Activated T-helper 17 cell treated with anti-CD3 and anti-CD28 coated beads, Interleukin-2, amount 50 U/mL, for 72 hours (primary cell): Measurements from ENCODE around the gene MYO1C. TPM values are rescaled to one million over a fixed set of nuclear protein-coding genes. Genes with fewer than 3 reads are reported as not detected.

ENCODE experiments used
- ATAC-seq: fragments of 150-1000 bp; cut with Tn5 transposase; replicated peaks from 2 replicates; pipeline ENCODE4 v1.10.0; 2021; ENCODE audit warnings: mild to moderate bottlenecking, moderate library complexity
- H3K27ac Mint-ChIP-seq: one replicate; pipeline ENCODE4 v1.8.0; 2022; ENCODE audit warnings: mixed read lengths
- H3K27me3 Mint-ChIP-seq: one replicate; pipeline ENCODE4 v1.8.0; 2022; ENCODE audit warnings: mixed read lengths
- H3K36me3 Mint-ChIP-seq: one replicate; pipeline ENCODE4 v1.8.0; 2022; ENCODE audit warnings: low read depth, mild to moderate bottlenecking, mixed read lengths
- H3K4me1 Mint-ChIP-seq: one replicate; pipeline ENCODE4 v1.8.0; 2022; ENCODE audit warnings: mixed read lengths
- H3K4me3 Mint-ChIP-seq: one replicate; pipeline ENCODE4 v1.8.0; 2022; ENCODE audit warnings: mild to moderate bottlenecking, mixed read lengths
- H3K9me3 Mint-ChIP-seq: one replicate; pipeline ENCODE4 v1.8.0; 2022; ENCODE audit warnings: mixed read lengths
- total RNA-seq, 2 donors: library from RNA; stranded (reverse); gene quantifications; one replicate each; pipeline ENCODE4 v1.2.3, GENCODE V29; 2022

The MYO1C gene
- total RNA-seq, 2 donors from 2014 or later, result 46.6 to 51.0 TPM

DNA sequence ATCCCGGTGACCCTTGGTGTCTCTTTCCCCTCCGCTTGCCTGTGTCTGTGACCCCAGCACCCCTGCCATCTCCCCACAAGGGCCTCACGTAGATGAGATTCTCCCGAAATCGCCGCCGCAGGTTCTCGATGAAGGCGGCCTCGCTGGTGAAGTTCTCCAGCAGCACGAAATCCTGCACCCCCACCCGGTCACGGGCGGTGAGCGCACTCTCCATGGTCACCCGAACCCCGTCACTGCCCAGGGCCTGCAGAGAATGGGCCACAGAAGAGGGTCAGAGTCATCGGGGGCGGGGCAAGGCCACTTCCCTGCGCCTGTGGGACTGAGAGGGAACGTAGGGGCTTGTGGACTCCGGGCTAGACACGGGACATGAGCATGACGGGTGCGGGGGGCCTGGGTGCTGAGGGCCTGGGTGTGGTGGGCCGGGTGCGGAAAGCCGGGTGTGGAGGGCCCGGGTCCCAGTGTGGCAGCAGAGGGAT lies 8.4 kb downstream of the MYO1C start:
- no peaks in the 10 kb centered on the region for H3K27me3 Mint-ChIP-seq
- H3K4me1 Mint-ChIP-seq, result peaks cover 5% of the 10 kb centered on the region
- H3K4me3 Mint-ChIP-seq, result peak overlapping the region; percentile 66
- peaks cover 55% of the 10 kb centered on the region for H3K36me3 Mint-ChIP-seq
- ATAC-seq, result no peak
- no peaks in the 10 kb centered on the region for H3K9me3 Mint-ChIP-seq
- peak overlapping the region; percentile 15 for H3K27ac Mint-ChIP-seq

DNA sequence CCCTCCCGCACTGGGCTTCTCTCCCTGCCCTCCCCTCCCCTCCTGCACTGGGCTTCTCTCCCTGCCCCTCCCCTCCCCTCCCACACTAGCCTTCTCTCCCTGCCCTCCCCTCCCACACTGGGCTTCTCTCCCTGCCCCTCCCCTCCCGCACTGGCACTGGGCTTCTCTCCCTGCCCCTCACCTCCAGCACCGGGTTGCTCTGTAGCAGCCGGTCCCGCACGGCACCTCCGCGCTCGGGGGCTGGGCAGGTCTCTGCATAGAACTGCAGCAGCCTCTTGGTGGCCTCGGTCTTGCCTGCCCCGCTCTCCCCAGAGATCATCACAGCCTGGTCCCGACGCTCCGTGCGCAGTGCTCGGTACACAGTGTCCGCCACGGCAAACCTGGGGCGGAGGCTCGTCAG lies 9.8 kb downstream of the MYO1C start:
- H3K27me3 Mint-ChIP-seq, result no peaks in the 10 kb centered on the region
- peaks cover 69% of the 10 kb centered on the region for H3K36me3 Mint-ChIP-seq
- H3K27ac Mint-ChIP-seq, result no peak overlapping the region

DNA sequence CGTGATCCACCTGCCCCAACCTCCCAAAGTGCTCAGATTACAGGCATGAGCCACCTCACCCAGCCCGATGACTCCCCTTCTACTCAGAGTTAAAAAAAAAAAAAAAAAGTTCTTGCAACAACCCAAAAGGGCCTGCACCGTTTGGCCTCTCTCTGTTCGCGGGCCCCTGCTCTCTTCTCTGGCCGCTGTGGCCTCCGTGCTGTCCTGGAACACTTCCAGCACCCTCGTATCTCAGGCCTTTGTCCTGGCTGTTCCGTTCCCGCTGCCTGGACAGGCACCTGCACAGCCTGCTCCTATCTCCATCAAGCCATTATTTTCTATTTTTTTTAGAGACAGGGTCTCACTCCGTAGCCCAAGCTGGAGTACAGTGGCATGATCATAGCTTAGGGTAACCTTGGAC lies 10.8 kb downstream of the MYO1C start:
- Mint-ChIP-seq H3K4me3 (no peak overlapping the region), H3K36me3 (peaks cover 73% of the 10 kb centered on the region), H3K4me1 (peaks cover under 1% of the 10 kb centered on the region), H3K27ac (no peak overlapping the region), H3K9me3 (no peaks in the 10 kb centered on the region), H3K27me3 (no peaks in the 10 kb centered on the region)
- ATAC-seq, result no peak

More for the DNA sequence above, 9.8 kb downstream of the MYO1C start:
- Mint-ChIP-seq H3K9me3 (no peaks in the 10 kb centered on the region), H3K4me3 (no peak overlapping the region), H3K4me1 (peaks cover 5% of the 10 kb centered on the region)
- no peak for ATAC-seq

DNA sequence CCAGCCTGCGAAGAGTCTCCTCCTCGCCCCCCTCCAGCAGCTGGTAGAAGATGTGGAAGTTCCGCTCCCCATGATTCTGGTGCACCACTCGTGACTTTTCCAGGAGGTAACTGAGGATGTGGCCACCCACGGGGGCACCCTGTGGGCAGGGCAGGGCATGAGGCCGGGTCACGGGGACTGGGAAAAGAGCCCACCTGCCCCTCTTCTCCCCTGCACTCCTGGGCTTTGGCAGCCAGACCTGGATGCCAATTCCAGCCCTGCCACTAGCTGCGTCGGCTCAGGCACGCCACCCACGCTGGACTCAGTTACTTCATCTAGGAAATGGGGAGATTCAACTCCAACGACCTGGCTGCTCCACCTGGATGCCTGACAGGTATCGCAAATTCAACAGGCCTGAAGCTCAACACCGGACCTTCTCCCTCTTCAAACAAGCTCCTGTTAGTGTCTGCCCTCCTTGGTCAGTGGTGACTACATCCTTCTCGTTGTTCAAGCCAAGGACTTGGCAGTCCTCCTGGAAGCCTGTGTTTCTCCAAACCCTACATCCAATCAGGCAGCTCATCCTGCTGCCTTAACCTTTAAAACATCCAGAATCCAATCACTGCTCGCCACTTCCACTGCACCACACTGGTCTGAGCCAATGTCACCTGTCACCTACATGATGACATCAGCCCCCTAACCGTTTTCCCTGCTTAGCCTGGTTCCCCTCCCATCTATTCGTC lies 11.6 kb downstream of the MYO1C start:
- H3K4me1 Mint-ChIP-seq, result no peaks in the 10 kb centered on the region
- H3K27me3 Mint-ChIP-seq, result no peaks in the 10 kb centered on the region
- H3K9me3 Mint-ChIP-seq, result no peaks in the 10 kb centered on the region
- peaks cover 75% of the 10 kb centered on the region for H3K36me3 Mint-ChIP-seq
- H3K27ac Mint-ChIP-seq, result no peak overlapping the region
- no peak for ATAC-seq
- H3K4me3 Mint-ChIP-seq, result no peak overlapping the region

DNA sequence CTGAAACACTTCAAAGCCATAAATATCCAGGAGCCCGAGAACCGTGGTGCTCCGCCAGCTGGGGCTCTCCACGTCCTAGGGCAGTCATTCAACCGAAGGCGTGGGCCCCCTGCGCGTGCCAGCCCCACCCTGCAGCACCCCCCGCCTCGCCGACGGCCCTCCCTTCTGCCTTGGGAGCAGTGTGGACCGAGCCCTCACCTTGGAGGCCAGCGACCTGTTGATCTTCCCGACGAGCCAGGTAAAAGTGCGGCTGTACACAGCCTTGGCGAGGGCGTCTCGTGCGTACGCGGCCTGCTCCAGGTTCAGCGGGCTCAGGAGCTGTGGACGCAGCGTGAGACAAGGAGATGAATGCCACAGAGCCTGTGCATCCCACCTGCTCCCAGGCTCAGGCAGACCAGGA lies 14.1 kb downstream of the MYO1C start:
- no peak for ATAC-seq
- Mint-ChIP-seq H3K36me3 (peaks cover 70% of the 10 kb centered on the region), H3K9me3 (no peaks in the 10 kb centered on the region), H3K27me3 (no peaks in the 10 kb centered on the region), H3K4me3 (no peak overlapping the region), H3K27ac (no peak overlapping the region), H3K4me1 (peaks cover 7% of the 10 kb centered on the region)

- peaks cover 8% of the 10 kb centered on the region for H3K4me1 Mint-ChIP-seq
- H3K4me3 Mint-ChIP-seq, result no peak overlapping the region
- H3K27ac Mint-ChIP-seq, result no peak overlapping the region
- ATAC-seq, result no peak
- H3K9me3 Mint-ChIP-seq, result no peaks in the 10 kb centered on the region
- peaks cover 64% of the 10 kb centered on the region for H3K36me3 Mint-ChIP-seq
- H3K27me3 Mint-ChIP-seq, result no peaks in the 10 kb centered on the region
These were observed 17.1 kb downstream of the MYO1C start for GRCh38 chr17:1475321-1475854.

DNA sequence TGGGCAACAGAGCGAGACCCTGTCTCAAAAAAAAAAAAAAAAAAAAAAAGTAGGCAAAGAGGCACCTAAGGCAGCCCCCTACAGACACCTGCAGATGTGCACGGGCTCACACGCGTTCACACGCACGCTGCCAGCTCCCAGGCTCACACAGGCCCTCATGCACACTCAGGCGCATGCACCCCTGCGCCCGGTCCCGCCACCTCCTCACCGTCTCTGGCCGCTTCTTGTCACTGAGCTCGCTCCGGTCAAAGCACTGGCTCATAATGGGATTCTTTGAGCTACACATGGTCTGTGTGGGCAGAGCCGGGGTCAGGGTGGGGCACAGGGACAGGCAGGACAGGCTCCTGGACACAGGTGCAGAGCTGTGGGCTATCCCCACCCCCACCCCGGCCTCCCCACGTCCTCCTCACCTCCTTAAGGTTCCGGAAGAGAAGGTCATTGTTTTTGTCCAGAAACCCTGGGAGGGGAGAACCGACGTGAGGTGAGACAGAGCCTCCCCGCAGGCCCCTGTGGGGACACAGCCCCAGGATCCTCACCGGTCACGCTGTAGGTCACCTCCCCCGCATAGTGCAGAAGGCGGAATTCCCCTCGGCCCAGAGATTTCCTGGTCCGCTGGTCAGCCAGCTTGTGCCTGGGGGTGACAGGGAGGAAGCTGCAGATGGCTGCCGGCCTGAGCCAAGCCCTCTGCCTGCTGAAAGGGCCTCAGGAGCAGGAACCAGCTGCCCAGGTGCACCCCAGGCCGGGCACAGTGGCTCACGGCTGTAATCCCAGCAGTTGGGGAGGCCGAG lies 17.9 kb downstream of the MYO1C start:
- H3K27ac Mint-ChIP-seq, result peak overlapping the region; percentile 12

GRCh38 chr17:1473841-1474240 lies 18.6 kb downstream of the MYO1C start:
- ATAC-seq, result peak; percentile 79
- peak overlapping the region; percentile 12 for H3K27ac Mint-ChIP-seq
- peaks cover 8% of the 10 kb centered on the region for H3K4me1 Mint-ChIP-seq

More for the DNA sequence above, 17.9 kb downstream of the MYO1C start:
- Mint-ChIP-seq H3K4me3 (no peak overlapping the region), H3K27me3 (no peaks in the 10 kb centered on the region), H3K9me3 (no peaks in the 10 kb centered on the region), H3K4me1 (peaks cover 8% of the 10 kb centered on the region), H3K36me3 (peaks cover 64% of the 10 kb centered on the region)
- no peak for ATAC-seq

DNA sequence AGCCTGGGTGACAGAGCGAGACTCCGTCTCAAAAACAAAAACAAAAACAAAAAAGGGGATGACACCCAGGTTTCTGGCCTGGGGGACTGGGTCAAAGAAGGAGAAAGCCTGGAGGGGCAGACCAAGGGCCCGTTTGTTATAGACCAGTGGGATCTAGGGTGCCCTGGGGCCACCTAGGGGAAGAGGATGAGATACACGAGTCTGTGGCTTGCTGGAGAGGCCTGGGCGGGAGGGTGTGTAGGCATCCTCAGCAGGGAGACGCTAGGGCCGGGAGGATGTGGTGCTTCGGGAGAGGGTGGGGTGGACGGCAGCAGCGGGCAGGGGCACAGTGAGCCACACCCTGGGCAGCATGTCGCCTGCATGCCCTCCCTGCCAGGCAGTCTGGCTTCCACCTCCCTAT lies 19.3 kb downstream of the MYO1C start:
- Mint-ChIP-seq H3K9me3 (no peaks in the 10 kb centered on the region), H3K36me3 (peaks cover 64% of the 10 kb centered on the region), H3K4me3 (no peak overlapping the region), H3K4me1 (peaks cover 8% of the 10 kb centered on the region), H3K27ac (no peak overlapping the region), H3K27me3 (no peaks in the 10 kb centered on the region)
- ATAC-seq, result peak; percentile 39

More at GRCh38 chr17:1473841-1474240, 18.6 kb downstream of the MYO1C start:
- H3K9me3 Mint-ChIP-seq, result no peaks in the 10 kb centered on the region
- H3K36me3 Mint-ChIP-seq, result peaks cover 64% of the 10 kb centered on the region
- no peak overlapping the region for H3K4me3 Mint-ChIP-seq
- no peaks in the 10 kb centered on the region for H3K27me3 Mint-ChIP-seq

DNA sequence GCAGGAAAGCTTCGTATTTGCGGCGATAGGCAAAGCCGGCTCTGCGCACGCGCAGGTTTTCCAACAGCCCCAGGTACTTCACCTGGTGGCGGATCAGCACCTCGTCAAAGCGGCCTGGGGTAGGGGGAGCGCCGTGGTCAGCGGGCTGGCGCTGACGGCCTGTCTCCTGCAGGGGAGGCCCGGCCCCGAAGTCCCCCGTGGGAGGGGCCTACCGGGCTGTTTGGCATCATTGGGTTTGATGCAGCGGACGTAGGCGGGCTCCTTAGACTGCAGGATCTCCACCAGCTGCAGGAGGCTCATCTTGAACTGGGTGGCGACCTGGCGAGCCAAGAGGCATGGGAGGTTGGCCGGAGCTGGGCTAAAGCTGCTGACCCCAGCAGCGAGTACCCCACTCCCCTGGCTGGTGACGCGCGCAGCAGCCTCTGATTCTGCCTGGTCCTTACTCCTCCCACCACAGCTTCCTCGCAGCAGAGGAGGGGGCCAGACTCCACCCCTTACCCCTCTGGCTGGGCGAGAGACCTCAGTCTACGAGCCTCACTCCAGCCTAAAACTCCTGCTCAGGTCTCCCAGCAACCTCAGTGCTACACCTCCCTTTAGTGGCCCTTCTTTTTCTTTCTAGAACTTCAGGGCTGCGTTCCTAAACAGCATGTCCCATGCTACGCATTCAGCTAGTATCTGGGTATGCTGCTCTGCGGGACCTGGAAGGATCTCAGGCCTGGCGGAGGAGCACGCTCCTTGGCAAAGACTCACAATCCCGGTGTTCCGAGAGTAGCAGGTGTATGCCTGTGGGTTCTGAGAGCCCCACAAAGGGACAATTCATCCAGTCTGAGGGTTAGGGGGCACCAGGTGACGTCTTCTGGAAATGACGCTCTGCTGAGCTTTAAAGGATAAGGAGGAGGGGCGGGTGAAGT lies 20.3 kb downstream of the MYO1C start:
- Mint-ChIP-seq H3K27ac (no peak overlapping the region), H3K4me1 (peaks cover 8% of the 10 kb centered on the region), H3K9me3 (no peaks in the 10 kb centered on the region), H3K36me3 (peaks cover 61% of the 10 kb centered on the region), H3K4me3 (no peak overlapping the region), H3K27me3 (no peaks in the 10 kb centered on the region)
- no peak for ATAC-seq

DNA sequence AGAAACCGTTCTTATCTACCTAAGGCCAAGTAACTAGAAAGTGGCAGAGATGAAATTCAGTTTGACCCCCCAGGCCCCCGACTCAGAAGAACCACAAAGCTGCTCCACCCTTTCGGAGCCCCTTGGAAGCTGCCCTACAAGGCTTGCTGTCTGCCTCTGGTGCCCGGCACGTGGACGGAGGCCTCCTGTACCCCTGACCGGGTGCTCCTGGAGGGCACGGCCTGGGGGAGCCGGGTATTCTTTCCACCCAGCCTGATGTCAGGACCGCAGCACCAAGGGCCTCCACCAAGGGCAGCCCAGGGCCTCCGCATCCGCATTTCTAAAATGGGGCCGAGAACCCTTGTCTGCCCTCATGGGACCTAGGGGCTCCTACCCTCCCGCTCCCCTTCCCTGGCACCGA lies 21.0 kb downstream of the MYO1C start:
- Mint-ChIP-seq H3K27ac (no peak overlapping the region), H3K36me3 (peaks cover 61% of the 10 kb centered on the region), H3K27me3 (no peaks in the 10 kb centered on the region), H3K9me3 (no peaks in the 10 kb centered on the region), H3K4me1 (peaks cover 8% of the 10 kb centered on the region), H3K4me3 (no peak overlapping the region)
- no peak for ATAC-seq

DNA sequence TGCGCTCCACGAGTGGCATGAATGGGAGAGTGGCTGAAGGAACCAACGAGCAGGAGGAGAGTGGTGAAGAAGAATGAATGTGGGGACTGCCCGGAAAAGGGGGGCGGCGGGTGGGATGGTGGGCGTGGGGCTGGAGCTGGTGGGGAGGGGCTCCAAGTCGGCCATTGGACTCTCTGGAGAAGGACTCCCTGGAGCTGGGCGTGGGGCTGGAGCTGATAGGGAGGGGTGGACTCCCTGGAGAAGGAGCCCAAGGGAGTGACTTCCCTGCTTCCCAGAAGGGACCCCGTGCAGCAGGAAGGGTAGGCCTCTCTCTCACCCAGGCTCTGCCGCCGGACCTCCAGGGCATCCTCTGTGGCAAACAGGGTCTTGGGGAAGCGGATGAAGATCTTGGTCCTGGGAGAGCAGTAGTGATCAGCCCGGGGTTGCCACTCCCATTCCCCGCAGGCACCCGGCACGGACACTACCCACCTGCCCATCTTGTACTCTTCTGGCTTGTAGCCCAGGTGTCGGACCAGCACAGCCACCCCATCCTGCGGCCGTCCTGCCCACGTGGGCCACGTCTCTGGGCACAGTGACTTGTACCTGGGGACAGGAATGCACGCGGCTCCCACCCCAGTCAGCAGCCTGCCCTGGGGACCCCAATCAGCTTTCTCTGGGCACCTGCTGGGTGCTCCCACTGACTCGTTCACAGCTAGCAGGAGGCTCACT lies 21.6 kb downstream of the MYO1C start:
- H3K36me3 Mint-ChIP-seq, result peaks cover 60% of the 10 kb centered on the region
- H3K27me3 Mint-ChIP-seq, result no peaks in the 10 kb centered on the region
- H3K27ac Mint-ChIP-seq, result no peak overlapping the region
- no peak overlapping the region for H3K4me3 Mint-ChIP-seq
- ATAC-seq, result no peak
- H3K9me3 Mint-ChIP-seq, result no peaks in the 10 kb centered on the region
- H3K4me1 Mint-ChIP-seq, result peaks cover 8% of the 10 kb centered on the region

DNA sequence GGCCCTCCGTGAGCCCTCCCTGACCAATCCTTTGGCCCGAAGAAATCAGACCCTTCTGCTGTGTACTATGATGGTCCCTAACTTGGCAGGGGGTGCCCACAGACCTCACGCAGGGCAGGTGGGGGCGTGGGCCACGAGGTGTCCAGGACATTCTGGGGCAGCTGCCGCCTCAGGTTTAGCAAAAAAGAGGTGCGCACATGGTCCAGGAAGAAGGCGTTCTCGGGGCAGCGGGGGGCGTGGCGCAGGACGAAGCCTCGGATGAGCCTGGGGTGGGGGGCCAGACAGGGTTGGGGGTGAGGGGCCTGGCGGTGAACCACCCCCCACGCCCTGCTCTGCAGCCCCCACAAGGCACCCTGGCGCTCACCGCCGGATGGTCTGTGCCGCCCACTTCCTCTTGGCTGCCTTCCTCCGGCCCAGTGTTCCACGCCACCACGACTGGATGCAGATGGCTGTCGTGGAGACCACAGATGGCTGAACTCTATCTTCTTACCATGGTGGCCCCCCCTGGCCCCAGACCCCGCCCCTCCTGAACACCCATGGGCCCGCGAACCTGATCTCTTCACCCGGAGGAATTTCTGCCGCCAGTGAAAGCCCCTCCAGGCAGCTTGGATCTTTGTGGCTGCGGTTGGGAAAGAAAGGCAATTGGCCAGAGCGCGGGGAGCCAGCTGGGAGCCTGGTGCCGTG lies 22.3 kb downstream of the MYO1C start:
- no peak overlapping the region for H3K27ac Mint-ChIP-seq
- H3K36me3 Mint-ChIP-seq, result peaks cover 53% of the 10 kb centered on the region
- no peak overlapping the region for H3K4me3 Mint-ChIP-seq
- H3K4me1 Mint-ChIP-seq, result peaks cover 8% of the 10 kb centered on the region
- no peaks in the 10 kb centered on the region for H3K9me3 Mint-ChIP-seq
- no peak for ATAC-seq
- H3K27me3 Mint-ChIP-seq, result no peaks in the 10 kb centered on the region
